Endodermal cell (in vitro differentiated cells): ENCODE measurements around the gene PAXIP1. TPM values are rescaled to one million over a fixed set of nuclear protein-coding genes. Genes with fewer than 3 reads are reported as not detected.
A peak's percentile ranks its signal among the peaks of the same experiment; 100 is the strongest.
"Not testable (repeated sequence)": the region's sequence is repeated elsewhere in the genome, so short reads cannot be mapped to it uniquely, and the experiment has no call there.

ENCODE experiments used
- DNase-seq: peaks from one replicate; pipeline ENCODE4 v3.0.0-alpha.2; 2017
- H3K27ac ChIP-seq: 2 replicates; pipeline ENCODE4 v1.5.1; 2013; ENCODE audit warnings: mild to moderate bottlenecking, low read depth, low read length, moderate library complexity
- H3K27me3 ChIP-seq: 2 replicates; pipeline ENCODE4 v1.6.1; 2013; ENCODE audit warnings: mild to moderate bottlenecking, low read length, moderate library complexity; ENCODE audit not compliant: insufficient read depth, control insufficient read depth, poor library complexity, severe bottlenecking
- H3K36me3 ChIP-seq: 2 replicates; pipeline ENCODE4 v1.7.0; 2013; ENCODE audit warnings: mild to moderate bottlenecking, low read length, moderate library complexity; ENCODE audit not compliant: control insufficient read depth, insufficient read depth
- H3K4me1 ChIP-seq: one replicate; pipeline ENCODE4 v1.7.0; 2013; ENCODE audit warnings: low read length; ENCODE audit not compliant: control insufficient read depth, insufficient read depth
- H3K4me3 ChIP-seq: 2 replicates; pipeline ENCODE4 v1.5.1; 2013; ENCODE audit warnings: mild to moderate bottlenecking, low read length, moderate library complexity
- H3K9ac ChIP-seq: 2 replicates; pipeline ENCODE4 v1.6.1; 2013; ENCODE audit warnings: mild to moderate bottlenecking, low read length, moderate library complexity; ENCODE audit not compliant: poor library complexity, severe bottlenecking; ENCODE audit errors: extremely low read depth
- H3K9me3 ChIP-seq: 2 replicates; pipeline ENCODE4 v1.6.1; 2013; ENCODE audit warnings: mild to moderate bottlenecking, low read length, moderate library complexity; ENCODE audit not compliant: control insufficient read depth
- H3K27ac Mint-ChIP-seq: 2 replicates; pipeline ENCODE4 v1.8.0; 2020; ENCODE audit warnings: mixed read lengths
- H3K27me3 Mint-ChIP-seq: 2 replicates; pipeline ENCODE4 v1.8.0; 2021; ENCODE audit warnings: mild to moderate bottlenecking, mixed read lengths; ENCODE audit not compliant: insufficient read depth
- H3K36me3 Mint-ChIP-seq: 2 replicates; pipeline ENCODE4 v1.8.0; 2020; ENCODE audit warnings: low read depth, mixed read lengths
- H3K4me1 Mint-ChIP-seq: 2 replicates; pipeline ENCODE4 v1.8.0; 2020; ENCODE audit warnings: mixed read lengths
- H3K4me3 Mint-ChIP-seq: 2 replicates; pipeline ENCODE4 v1.8.0; 2020; ENCODE audit warnings: mild to moderate bottlenecking, moderate library complexity, mixed read lengths
- H3K9me3 Mint-ChIP-seq: 2 replicates; pipeline ENCODE4 v1.8.0; 2020; ENCODE audit warnings: mild to moderate bottlenecking, mixed read lengths
- CTCF ChIP-seq: fragments of 200-600 bp; sonication (generic); conservative IDR thresholded peaks from 2 replicates; pipeline ENCODE4 v1.5.0; 2021; ENCODE audit warnings: antibody characterized with exemption, mild to moderate bottlenecking
- WGBS, 2 experiments: methylation state at CpG; one replicate each; pipeline versions ENCODE4 v1.1.5 to v1.1.7; 2013; ENCODE audit warnings: missing lambda C conversion rate in 2 of 2, mixed read lengths in 1 of 2; ENCODE audit not compliant: insufficient coverage in 1 of 2, insufficient read length in 1 of 2; 5-methylcytosine and 5-hydroxymethylcytosine counted together
- total RNA-seq, 2 donors: library from RNA; stranded (reverse); fragmentation: NEBNext Ultra II Directional in 1 of 2; extraction: Animal tissue kit (Norgen Biotek cat#: 25700) in 1 of 2; gene quantifications; 2 replicates in 1 of 2; 3 replicates in 1 of 2; pipeline ENCODE4 v1.2.1, GENCODE V29; 2021

PAXIP1 gene
- total RNA-seq, 2 donors from 2014 or later, result 33.4 to 35.0 TPM

DNA sequence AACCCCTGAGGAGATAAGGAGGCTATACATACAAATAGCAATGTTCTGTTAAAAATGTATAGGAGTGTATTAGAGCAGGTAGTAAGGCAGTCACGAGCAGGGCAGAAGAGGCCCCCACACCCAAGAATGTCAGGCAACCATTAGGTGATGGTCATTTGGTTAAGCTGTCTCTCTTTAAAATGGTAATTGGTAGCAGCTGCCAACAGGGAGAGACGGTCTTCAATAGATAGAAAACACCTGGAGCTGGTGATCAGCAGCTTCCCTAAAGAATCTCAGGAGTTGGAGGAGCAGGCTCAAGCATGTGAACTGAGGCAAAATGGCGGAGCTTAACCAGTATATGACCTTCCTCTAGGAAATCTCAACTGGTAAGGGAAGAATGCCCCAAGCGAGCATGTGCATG lies 40.8 kb upstream of the PAXIP1 start:
- peaks cover 4% of the 10 kb centered on the region for H3K9me3 Mint-ChIP-seq
- no peak overlapping the region for H3K4me3 ChIP-seq
- H3K27me3 ChIP-seq, result no peaks in the 10 kb centered on the region
- H3K27me3 Mint-ChIP-seq, result peaks cover 2% of the 10 kb centered on the region
- H3K4me1 Mint-ChIP-seq, result no peaks in the 10 kb centered on the region
- no peaks in the 10 kb centered on the region for H3K36me3 Mint-ChIP-seq
- H3K9ac ChIP-seq, result no peak overlapping the region
- H3K27ac ChIP-seq, result no peak overlapping the region
- 85 to 91% methylated on average over 4 of the region's 4 CpGs for WGBS, 2 experiments
- no peaks in the 10 kb centered on the region for H3K9me3 ChIP-seq
- no peaks in the 10 kb centered on the region for H3K4me1 ChIP-seq
- H3K36me3 ChIP-seq, result no peaks in the 10 kb centered on the region
- DNase-seq, result no peak
- no peak overlapping the region for H3K27ac Mint-ChIP-seq
- no peak overlapping the region for H3K4me3 Mint-ChIP-seq
- TF ChIP-seq CTCF, result no peak

- H3K27ac Mint-ChIP-seq, result no peak overlapping the region
- H3K9ac ChIP-seq, result no peak overlapping the region
- peaks cover 10% of the 10 kb centered on the region for H3K9me3 Mint-ChIP-seq
- H3K4me3 Mint-ChIP-seq, result no peak overlapping the region
- no peak overlapping the region for H3K4me3 ChIP-seq
- no peak overlapping the region for H3K27ac ChIP-seq
- H3K36me3 Mint-ChIP-seq, result no peaks in the 10 kb centered on the region
- no peaks in the 10 kb centered on the region for H3K4me1 Mint-ChIP-seq
- H3K4me1 ChIP-seq, result no peaks in the 10 kb centered on the region
- 86 to 100% methylated on average over 2 to 4 of the region's 4 CpGs for WGBS, 2 experiments
- no peaks in the 10 kb centered on the region for H3K9me3 ChIP-seq
- no peaks in the 10 kb centered on the region for H3K27me3 ChIP-seq
- H3K36me3 ChIP-seq, result no peaks in the 10 kb centered on the region
- TF ChIP-seq CTCF, result no peak
- no peak for DNase-seq
- H3K27me3 Mint-ChIP-seq, result peaks cover 2% of the 10 kb centered on the region
Observed at GRCh38 chr7:155038335-155038734, 35.4 kb upstream of the PAXIP1 start.

GRCh38 chr7:155034495-155034894 lies 31.6 kb upstream of the PAXIP1 start:
- H3K4me3 Mint-ChIP-seq, H3K27me3 ChIP-seq, H3K9me3 ChIP-seq, DNase-seq, H3K27ac Mint-ChIP-seq, H3K27ac ChIP-seq, H3K27me3 Mint-ChIP-seq, H3K4me3 ChIP-seq, H3K36me3 ChIP-seq, H3K4me1 Mint-ChIP-seq, H3K4me1 ChIP-seq, H3K9ac ChIP-seq, H3K36me3 Mint-ChIP-seq: not testable (repeated sequence)
- WGBS, 2 experiments, result 91 to 100% methylated on average over 1 to 15 of the region's 15 CpGs
- peaks cover 12% of the 10 kb centered on the region for H3K9me3 Mint-ChIP-seq

DNA sequence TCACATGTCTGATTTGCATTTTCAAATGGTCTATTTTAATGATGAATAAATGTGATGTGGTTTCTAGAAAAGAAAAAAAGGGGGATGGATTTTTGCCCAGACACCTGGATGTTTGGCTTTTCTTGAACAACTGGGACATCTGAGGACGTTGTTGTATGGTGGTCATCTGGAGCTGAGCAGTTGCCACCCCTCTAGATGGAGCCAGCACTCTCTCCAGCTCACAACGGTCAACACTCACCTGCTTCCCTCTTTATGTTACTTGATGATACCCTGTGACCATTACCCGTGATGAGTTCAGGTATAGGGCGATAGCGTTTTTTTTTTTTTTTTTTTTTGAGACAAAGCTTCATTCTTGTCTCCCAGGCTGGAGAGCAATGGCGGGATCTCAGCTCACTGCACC lies 30.1 kb upstream of the PAXIP1 start:
- 79 to 94% methylated on average over 3 to 6 of the region's 6 CpGs for WGBS, 2 experiments
- no peak overlapping the region for H3K27ac Mint-ChIP-seq

More for the DNA sequence above, 30.1 kb upstream of the PAXIP1 start:
- no peaks in the 10 kb centered on the region for H3K4me1 Mint-ChIP-seq
- DNase-seq, result no peak
- no peaks in the 10 kb centered on the region for H3K9me3 ChIP-seq
- H3K9ac ChIP-seq, result no peak overlapping the region
- no peak overlapping the region for H3K4me3 Mint-ChIP-seq
- no peak overlapping the region for H3K27ac ChIP-seq
- no peaks in the 10 kb centered on the region for H3K36me3 ChIP-seq
- H3K4me3 ChIP-seq, result no peak overlapping the region
- no peaks in the 10 kb centered on the region for H3K27me3 ChIP-seq
- H3K4me1 ChIP-seq, result no peaks in the 10 kb centered on the region
- H3K9me3 Mint-ChIP-seq, result peaks cover 12% of the 10 kb centered on the region
- peak; percentile 46 for TF ChIP-seq CTCF
- H3K36me3 Mint-ChIP-seq, result no peaks in the 10 kb centered on the region
- H3K27me3 Mint-ChIP-seq, result no peaks in the 10 kb centered on the region
